ENCODE data around the gene ATP7A. TPM values are rescaled to one million over a fixed set of nuclear protein-coding genes. Genes with fewer than 3 reads are reported as not detected.

ATP7A gene
- total and polyA plus RNA-seq, 2 donors (not counting 3 experiments of a cell fraction or from before 2014, with no cell fraction given): 3.1 to 8.8 TPM

DNA sequence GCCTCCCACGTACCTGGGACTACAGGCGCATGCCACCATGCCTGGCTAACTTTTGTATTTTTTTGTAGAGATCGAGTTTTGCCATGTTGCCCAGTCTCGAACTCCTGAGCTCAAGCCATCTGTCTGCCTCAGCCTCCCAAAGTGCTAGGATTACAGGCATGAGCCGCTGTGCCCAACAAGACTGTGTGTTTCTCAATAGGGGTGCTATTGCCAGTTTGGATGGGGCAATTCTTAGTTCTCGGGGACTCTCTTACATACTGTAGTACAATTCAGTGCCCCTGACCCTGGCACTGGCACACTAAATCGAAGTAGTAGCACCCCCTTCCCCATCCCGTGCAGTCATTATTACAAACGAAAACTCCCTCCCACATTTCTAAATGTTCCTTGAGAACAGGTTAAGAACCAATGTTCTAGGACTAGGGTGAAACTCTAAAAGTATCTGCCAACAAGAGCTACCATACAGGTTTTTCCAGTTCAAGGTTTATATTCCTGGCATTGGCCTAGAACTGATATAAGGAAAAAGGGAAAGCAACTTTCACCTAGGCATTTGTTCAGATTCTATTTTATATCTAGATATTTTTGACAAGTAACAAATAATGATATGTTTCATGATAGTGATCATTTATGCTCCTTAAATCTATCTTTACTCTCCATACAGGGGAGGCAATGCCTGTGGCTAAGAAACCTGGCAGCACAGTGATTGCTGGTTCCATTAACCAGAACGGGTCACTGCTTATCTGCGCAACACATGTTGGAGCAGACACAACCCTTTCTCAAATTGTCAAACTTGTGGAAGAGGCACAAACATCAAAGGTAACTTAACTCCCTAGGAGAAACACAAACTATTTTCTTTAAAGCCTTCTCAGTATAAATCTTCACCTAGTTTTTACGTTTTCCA is 109.3 kb downstream of the ATP7A start:
- POLR2A ChIA-PET: no interaction called here
- BruUV-seq (replicated peaks): no TSS peak
- Histone ChIP-seq H2AFZ (ENCODE audit: low read depth, low read length) (no peak overlapping the region), H3K9ac (replicated peaks; ENCODE audit: extremely low read depth, insufficient read depth, low read length) (no peak overlapping the region), H3K36me3 (ENCODE audit: control insufficient read depth in 2 of 2, extremely low read depth in 1 of 2, insufficient read depth in 2 of 2, low read length in 2 of 2) (no peaks in the 10 kb centered on the region), H3K4me2 (ENCODE audit: insufficient read depth, low read length) (no peak overlapping the region), H4K20me1 (replicated peaks; ENCODE audit: control insufficient read depth, extremely low read depth, insufficient read depth, low read length) (no peaks in the 10 kb centered on the region), H3K4me3 (replicated peaks in 1 of 3; ENCODE audit: insufficient read depth in 1 of 3, low read depth in 1 of 3, low read length in 3 of 3) (no peak overlapping the region), H3K27ac (ENCODE audit: insufficient read depth, low read depth, low read length) (no peak overlapping the region), H3K9me1 (replicated peaks; ENCODE audit: control insufficient read depth, extremely low read depth, insufficient read depth, low read length) (no peaks in the 10 kb centered on the region), H3K4me1 (ENCODE audit: control insufficient read depth, extremely low read depth, insufficient read depth, low read length) (peaks cover 4% of the 10 kb centered on the region), H3K9me3 (replicated peaks; ENCODE audit: control insufficient read depth, insufficient read depth, low read length) (no peaks in the 10 kb centered on the region), H3K27me3 (ENCODE audit: control insufficient read depth in 2 of 2, insufficient read depth in 2 of 2, low read length in 2 of 2) (no peaks in the 10 kb centered on the region), H3K79me2 (ENCODE audit: control insufficient read depth, insufficient read depth, low read length) (no peaks in the 10 kb centered on the region)
- dilution Hi-C loops (cut with MboI; ENCODE audit: extremely low pct_ligation_motif_present, low sequenced_read_pairs): no loop called here
- no peak for DNase-seq (ENCODE audit: low read depth, low spot score)
- intact Hi-C loops (cut with micrococcal nuclease): loop anchor here (5.0 kb wide), 2 partner anchors 123 to 1873 kb away; partner anchors contain the start of genes COX7B and MAGT1
- CTCF ChIA-PET: interaction anchor here (1.2 to 1.4 kb wide), 2 partner anchors 110 to 121 kb away, joined by 3 to 5 read pairs; partner anchors contain the start of genes ATP7A and COX7B
- no peak for FAIRE-seq
- TF ChIP-seq, protein P1, sequence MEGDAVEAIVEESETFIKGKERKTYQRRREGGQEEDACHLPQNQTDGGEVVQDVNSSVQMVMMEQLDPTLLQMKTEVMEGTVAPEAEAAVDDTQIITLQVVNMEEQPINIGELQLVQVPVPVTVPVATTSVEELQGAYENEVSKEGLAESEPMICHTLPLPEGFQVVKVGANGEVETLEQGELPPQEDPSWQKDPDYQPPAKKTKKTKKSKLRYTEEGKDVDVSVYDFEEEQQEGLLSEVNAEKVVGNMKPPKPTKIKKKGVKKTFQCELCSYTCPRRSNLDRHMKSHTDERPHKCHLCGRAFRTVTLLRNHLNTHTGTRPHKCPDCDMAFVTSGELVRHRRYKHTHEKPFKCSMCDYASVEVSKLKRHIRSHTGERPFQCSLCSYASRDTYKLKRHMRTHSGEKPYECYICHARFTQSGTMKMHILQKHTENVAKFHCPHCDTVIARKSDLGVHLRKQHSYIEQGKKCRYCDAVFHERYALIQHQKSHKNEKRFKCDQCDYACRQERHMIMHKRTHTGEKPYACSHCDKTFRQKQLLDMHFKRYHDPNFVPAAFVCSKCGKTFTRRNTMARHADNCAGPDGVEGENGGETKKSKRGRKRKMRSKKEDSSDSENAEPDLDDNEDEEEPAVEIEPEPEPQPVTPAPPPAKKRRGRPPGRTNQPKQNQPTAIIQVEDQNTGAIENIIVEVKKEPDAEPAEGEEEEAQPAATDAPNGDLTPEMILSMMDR (IDR thresholded peaks at IDR 0.05; ENCODE audit: extremely low read depth in 1 of 2, insufficient read depth in 1 of 2, low read depth in 1 of 2, low read length in 2 of 2): no peak
- TF ChIP-seq MYC (IDR thresholded peaks at IDR 0.05; ENCODE audit: low read depth, low read length): no peak
- TF ChIP-seq MAX (IDR thresholded peaks at IDR 0.05; ENCODE audit: insufficient read depth, insufficient read length): no peak
- no peak for TF ChIP-seq GATA2 (IDR thresholded peaks at IDR 0.05; ENCODE audit: insufficient read depth, insufficient read length, low read depth, low read length)
- TF ChIP-seq FOS (IDR thresholded peaks at IDR 0.05; ENCODE audit: borderline replicate concordance, insufficient read depth, low read length): no peak
- TF ChIP-seq EZH2 (IDR thresholded peaks at IDR 0.05; ENCODE audit: borderline replicate concordance, low read depth, low read length, severe bottlenecking): no peak
- TF ChIP-seq JUN (IDR thresholded peaks at IDR 0.05; ENCODE audit: borderline replicate concordance, insufficient read depth, insufficient read length, low read depth): no peak
- TF ChIP-seq POLR2AphosphoS5 (IDR thresholded peaks at IDR 0.05; ENCODE audit: insufficient read depth, low read depth, low read length): no peak
- TF ChIP-seq POLR2A (IDR thresholded peaks at IDR 0.05; ENCODE audit: low read depth, low read length): no peak
